GM19468 (cell line): ENCODE measurements around the gene OR13C3.
"Not testable (repeated sequence)": the region's sequence is repeated elsewhere in the genome, so short reads cannot be mapped to it uniquely, and the experiment has no call there.

Experiments used
- ATAC-seq: cut with Tn5 transposase; IDR thresholded peaks from one replicate; pipeline ENCODE4 v1.9.1; 2021; ENCODE audit warnings: mild to moderate bottlenecking, moderate library complexity, moderate number of reproducible peaks; ENCODE audit not compliant: unreplicated experiment; ENCODE audit errors: extremely low read depth

OR13C3 gene

DNA sequence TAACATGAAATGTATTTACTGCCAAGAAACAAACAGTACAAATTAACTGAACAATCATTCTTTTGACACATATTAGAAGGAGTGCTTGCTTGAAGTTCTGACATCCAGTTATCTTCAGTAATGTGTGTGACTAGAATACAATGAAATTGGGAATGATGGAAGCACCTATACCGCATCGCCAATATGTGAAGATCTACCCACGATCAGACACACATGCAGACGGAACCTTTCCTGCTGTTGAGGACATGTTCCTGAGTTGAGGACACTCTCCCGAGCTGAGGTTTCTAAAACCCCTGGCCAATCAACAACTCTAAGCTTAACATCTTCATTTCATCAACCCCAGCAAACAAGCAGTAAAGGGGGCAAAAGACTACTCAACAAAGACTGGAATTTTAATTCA is at the start of gene OR13C3:
TSS of gene OR13C3 (minus strand) at position 101 of the 400 bp plus-strand sequence. CDS start 133 bp downstream, outside the sequence.
- ATAC-seq = no peak

DNA sequence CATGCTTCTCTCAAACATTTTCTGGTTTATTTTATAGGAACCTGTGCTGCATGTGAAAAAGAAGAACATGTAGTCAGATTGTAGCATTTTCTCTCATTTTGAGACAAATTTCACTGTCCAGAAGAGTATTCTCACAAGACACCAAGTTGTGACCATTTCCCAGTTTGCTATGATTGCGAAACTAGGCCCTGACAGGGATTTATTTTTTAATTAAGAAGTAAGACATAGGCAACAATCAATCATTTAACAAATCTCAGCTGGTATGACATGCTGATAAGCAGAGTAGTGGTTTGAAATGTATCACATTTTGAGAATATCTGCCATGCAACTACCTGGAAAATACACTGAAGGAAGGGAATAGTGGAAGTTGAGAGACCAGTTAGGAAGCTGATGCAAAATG is 43.9 kb upstream of the OR13C3 start:
- no peak for ATAC-seq

DNA sequence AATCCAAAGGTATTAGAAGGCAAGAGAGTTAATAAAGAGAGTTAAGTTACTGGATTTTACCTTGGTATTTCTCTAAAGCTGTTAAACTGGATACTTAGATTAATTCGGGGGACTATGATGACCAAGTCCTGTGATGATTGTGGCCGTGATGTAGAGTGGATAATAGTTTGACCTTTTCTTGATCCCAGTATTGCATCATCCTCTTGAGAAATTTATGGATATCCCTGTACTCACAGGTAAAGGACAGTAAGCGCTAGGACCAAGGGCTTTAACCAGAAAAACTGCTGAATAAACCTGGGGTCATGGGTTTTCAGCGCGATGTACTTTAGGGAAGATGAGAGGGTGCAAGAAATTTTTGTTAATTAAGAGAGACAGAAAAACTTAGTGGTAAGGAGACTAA is 40.6 kb upstream of the OR13C3 start:
- no peak for ATAC-seq

DNA sequence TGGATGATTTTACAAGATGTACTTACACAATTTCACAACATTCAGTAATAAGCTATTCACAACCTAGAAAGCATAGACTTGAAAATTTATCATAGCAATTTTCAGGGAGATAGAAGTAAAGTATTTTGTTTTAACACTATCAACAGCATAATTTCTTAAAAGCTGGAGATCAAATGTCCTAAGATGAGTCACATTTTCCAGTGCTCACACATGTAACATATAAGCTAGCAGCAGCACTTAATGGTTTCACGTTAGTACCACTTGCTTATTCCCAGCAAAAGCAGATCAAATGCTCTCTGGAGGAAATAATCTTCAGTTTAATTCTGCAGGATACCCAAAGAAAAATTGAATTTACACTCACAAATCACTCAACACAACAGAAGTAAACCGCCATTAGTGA is 38.8 kb upstream of the OR13C3 start:
- ATAC-seq = no peak

DNA sequence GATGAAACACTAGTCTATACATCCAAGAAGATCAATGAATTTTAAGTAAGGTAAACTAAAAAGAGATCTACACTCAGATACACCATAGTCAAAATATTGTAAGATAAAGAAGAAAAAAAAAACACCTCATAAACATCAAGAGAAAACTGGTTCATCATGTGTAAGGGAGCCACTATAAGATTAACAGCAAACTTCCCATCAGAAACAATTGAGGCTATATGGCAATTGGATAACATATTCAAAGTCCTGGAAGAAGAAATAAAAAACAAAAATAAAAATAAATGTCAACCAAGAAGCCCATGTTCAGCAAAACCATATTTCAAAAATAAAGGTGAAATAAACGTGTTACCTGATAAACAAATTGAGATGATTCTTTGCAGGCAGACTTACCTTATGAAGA is 36.0 kb upstream of the OR13C3 start:
- ATAC-seq = no peak

DNA sequence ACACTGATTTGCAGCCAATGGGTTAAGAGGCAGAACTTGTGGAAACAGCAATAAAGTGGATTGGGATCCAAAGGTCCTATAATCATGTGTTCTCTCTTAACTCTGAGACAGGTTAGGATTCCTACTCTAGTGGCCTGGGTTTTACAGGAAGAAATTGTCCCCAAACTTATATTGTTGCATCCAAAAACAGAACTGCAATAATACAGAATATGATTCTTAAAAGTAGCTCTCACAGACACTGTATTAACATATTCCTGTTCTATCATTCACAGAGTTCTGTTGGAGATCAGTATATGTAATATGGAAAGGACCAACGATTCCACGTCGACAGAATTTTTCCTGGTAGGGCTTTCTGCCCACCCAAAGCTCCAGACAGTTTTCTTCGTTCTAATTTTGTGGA is 32.2 kb upstream of the OR13C3 start, which contains the start of gene OR13C8:
TSS of gene OR13C8 (plus strand) at position 301 of the 400 bp plus-strand sequence. CDS start at position 301, 0 bp downstream.
- no peak for ATAC-seq

DNA sequence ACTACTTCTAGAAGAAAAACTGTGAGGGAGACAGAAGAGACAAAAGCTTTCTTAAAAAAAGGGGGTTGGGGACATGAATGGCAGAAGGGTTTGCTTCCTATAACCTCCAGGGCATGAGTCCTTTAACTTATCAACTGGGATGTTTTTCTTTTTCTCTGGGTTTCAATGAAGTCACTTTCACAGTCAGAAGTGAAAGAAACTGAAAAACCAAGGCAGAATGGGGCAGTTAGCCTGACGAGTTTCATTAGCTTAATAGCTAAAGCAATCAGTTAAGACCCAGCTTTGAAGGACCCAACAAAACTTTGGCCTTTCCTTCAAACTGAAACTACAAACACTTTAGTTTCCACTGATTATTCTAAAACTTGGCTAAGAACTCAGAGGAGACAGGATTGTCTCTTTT is 27.7 kb upstream of the OR13C3 start:
- no peak for ATAC-seq

DNA sequence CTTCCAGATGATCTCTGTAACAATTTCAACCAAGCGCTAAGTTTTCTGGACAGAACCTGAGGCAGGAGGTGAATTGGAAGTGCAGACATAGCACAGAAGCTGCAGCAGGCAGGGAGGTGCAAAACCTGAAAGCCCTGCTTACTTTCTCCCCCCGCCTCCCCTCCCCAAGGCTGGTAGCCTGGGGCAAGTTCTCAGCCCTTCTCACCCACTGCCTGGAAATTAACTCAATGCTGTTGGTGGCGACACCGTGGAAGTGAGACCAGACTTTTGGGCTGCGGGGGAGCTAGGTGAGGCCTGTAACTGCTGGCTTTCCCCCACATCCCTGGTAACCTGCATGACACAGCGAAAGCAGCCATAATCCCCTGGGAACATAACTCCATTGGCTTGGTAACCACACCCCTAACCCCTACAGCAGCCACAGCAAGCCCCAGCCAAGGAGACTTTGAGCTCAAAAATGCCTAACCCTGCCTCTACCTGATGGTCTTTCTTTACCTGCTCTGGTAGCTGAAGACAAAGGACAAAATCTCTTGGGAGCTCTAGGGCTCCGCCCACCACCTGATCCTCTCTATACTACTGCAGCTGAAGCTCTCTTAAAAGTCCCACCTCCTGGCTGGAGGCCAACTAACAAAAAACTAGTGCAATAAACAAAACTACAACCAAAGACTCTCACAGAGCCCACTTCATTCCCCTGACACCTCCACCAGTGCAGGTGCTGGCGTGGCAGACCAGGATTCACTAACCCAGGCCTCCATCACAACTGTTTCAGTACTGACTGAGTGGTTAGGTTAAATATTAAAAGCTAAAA is 20.4 kb upstream of the OR13C3 start:
- no peak for ATAC-seq

DNA sequence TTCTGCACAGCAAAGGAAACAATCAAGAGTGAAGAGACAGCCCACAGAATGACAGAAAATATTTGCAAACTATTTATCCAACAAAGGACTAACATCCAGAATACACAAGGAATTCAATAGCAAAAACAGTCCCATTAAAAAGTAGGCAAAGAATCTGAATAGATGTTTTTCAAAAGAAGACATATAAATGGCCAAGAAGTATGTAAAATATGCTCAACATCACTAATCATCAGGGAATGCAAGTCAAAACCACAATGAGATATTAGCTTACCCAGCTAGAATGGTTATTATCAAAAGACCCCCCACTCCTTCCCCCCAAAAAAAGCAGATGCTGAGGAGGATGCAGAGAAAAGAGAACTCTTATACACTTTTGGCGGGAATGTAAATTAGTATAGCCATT is 18.9 kb upstream of the OR13C3 start:
- ATAC-seq = no peak

DNA sequence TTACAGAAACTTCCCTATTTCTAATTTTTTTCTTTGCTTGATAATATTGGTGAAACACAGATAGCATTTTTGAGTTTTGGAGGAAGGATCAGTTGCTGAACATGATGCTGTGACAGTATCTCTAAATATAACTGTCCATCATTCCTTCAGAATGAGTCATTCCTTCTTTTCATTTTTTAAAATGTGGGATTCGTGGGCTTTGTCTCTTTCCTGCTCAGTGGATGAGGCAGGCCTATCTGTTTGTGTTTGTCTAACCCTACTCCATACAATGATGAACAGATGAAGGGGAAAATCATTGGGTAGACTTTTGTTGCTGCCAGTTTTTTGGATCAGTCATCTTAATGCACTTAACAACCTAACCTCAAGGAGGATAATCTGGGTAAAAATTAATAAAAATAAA is 16.6 kb upstream of the OR13C3 start:
- ATAC-seq = no peak

DNA sequence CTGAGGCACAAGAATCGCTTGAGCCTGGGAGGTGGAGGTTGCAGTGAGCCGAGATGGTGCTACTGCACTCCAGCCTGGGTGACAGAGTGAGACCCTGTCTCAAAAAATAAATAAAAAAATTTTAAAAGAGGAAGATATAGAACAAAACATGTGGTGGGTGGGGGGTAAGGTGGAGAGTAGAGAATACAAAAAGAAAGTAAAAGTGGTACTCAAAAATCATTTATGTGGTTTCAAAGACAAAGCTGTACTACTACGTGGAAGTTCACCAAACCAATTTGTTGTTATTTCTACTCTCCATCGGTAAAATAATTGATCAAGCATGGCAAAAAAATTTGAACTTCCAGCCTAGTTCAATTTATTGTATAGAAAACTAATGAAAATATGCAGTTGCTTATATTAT is 8.0 kb upstream of the OR13C3 start:
- ATAC-seq = no peak

DNA sequence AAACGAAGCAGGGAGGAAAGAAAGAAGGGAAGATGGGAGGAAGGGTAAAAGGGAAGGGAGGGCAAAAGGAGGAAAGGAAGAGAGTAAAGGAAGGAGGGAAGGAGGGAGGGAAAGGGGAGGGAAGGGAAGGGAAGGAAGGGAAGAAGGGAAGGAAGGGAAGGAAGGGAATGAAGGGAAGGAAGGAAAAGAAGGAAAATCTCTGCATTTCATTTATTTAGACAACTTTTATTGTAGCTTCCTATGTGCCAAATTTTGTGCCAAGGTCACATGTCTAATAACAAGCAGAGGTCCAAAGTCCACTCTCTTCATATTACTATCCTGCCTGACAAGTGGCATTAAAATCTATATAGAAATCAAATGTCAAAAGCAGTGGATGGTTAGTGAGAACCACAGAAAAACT is 2.6 kb upstream of the OR13C3 start:
- ATAC-seq = no peak

DNA sequence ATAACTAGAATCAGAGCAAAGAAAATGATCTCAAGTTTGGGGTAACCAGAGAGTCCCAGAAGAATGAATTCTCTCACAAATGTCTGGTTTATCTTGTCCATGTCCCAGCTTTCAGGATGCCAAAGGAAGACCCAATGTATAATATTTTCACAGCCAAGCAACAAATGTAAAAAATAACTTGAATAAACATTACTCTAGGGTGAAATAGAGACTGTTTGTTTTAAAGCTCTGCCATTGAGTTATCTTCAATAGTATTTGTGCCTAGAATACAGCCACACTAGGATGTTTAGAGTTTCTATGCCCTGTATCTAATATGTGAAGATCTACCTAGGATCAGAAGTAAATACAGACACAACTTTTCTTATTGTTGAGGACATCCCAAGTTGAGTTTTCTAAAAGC is 9.5 kb downstream of the OR13C3 start, which contains the start of gene OR13C4:
TSS of gene OR13C4 (minus strand) at position 101 of the 400 bp plus-strand sequence. CDS start at position 101, 0 bp downstream.
- ATAC-seq = no peak

DNA sequence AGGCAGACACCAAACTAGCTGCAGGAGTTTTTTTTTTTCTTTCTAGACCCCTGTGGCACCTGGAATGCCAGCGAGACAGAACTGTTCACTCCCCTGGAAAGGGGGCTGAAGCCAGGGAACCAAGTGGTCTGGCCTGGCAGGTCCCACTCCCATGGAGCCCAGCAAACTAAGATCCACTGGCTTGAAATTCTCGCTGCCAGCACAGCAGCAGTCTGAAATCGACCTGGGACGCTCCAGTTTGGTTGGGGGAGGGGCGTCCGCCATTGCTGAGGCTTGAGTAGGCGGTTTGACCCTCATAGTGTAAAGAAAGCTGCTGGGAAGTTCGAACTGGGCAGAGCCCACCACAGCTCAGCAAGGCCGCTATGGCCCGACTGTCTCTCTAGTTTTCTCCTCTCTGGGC is 16.4 kb downstream of the OR13C3 start:
- ATAC-seq = not testable (repeated sequence)

DNA sequence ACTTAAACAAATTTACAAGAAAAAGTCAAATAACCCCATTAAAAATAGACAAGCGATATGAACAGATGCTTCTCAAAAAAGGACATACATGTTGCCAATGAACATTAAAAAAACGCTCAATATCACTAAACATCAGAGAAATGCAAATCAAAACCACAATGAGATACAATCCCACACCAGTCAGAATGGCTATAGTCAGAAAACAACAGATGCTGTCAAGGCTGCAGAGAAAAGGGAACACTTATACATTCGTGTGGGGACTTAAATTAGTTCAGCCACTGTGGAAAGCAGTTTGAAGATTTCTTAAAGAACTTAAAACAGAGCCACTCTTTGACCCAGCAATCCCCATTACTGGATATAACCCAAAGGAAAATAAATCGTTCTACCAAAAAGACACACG is 21.8 kb downstream of the OR13C3 start:
- ATAC-seq = no peak

DNA sequence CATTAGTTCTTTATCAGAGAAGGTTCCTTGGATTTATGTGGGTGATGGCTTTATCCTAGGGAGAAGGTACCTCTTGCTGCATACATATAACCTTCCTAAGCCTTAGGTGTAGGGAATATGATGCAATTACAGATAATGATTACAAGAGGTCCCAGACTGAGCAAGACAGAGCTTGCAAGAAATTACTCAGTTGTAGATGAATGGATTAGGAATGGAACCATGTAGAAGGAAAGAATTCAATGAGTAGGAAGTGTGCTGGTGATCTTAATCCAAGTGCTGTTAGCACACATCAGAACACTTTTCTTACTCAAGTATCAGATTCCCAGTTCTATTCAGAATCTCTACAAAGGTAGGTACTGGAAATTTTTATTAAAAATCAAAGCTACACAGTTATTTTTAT is 30.1 kb downstream of the OR13C3 start:
- ATAC-seq = no peak

DNA sequence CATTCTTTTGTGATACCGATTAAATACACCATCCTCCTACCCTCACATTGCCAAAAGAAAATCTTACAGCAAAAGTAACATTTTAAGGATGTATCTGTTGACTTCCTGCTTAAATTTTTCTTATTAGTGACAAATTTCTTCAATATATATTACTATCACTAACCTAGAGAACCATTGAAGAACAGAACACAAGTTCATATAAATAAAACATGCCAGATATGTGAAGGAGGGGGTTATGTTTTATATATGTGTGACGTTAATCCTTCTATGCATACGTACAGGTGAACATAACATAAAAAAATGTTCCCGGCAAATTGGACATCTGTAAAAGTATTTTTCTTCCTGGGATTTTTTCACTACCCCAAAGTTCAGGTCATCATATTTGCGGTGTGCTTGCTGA is 32.7 kb downstream of the OR13C3 start, which contains the start of gene OR13F1:
TSS of gene OR13F1 (plus strand) at position 301 of the 400 bp plus-strand sequence. CDS start at position 301, 0 bp downstream.
- ATAC-seq = no peak

DNA sequence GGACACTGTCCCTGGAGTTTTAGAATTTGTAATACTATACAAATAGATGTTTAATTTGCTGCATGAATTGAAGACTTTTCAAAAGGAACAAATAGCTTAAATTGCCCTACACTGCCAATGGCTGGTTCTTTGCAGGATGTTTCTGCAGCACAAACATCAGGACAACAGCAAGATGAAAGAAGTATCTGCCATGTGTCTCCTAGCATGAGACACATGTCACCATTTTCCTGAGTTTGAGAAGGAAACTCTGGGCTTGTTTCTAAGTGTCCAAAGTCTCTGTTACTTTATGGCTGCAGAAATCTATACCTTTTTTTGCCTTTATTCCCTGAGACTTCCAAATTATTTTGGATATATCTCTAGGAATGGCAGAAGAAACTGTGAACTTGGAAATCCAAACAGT is 33.2 kb downstream of the OR13C3 start:
- ATAC-seq = no peak

DNA sequence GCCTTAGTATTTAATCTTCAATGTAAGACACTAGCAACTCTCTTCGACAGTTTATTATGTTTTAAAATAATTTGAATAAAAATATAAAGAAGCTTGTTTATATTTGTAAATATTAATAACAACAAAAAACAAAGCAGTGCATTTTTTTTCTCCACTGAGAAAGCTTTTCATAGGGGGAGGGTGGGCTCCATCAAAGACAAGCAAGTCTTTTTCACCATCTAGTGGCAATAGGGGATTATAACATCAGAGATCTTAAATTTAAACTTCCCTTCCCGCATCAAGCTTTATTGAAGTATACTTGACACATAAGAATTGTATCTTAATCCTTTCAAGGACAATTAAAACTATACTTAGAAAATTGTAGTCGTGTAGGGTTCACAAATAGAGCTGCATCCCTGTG is 41.8 kb downstream of the OR13C3 start:
- ATAC-seq = no peak
